HG03103 (cell line): ENCODE measurements around the gene RBMY1E.
"Not testable (repeated sequence)": the region's sequence is repeated elsewhere in the genome, so short reads cannot be mapped to it uniquely, and the experiment has no call there.

Experiments
- ATAC-seq: cut with Tn5 transposase; IDR thresholded peaks from one replicate; pipeline ENCODE4 v1.9.1; 2021; ENCODE audit warnings: low read depth; ENCODE audit not compliant: unreplicated experiment

RBMY1E gene

GRCh38 chrY:21917932-21918331, at the start of gene RBMY1E:
Gene RBMY1E, minus strand, starts transcription at chrY:21918032. Its CDS starts 1,978 bp downstream, at chrY:21916054.
- not testable (repeated sequence) for ATAC-seq

DNA sequence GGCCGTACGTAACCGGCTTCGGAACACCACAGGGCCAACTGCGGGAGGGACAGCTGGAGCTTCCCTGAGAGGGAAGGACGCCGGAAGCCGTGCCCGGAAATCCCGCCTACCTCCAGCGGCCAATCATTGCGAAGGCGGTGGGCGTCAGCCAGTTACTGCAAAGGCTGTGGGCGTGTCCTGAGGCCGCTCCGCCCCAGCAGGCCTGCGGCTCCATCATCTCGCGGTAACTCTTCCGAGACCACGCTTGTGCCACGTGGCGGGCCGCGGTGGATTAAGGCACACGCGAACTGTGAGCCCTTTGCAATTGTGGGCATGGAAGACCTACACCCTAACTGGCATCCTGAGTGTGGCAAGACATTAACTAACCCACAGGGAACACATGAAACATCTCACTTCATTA, 23.4 kb downstream of the RBMY1E start, which contains the start of gene RBMY1D:
TSS of gene RBMY1D (minus strand) at position 101 of the 400 bp plus-strand sequence. CDS start 2,013 bp downstream, outside the sequence.
- not testable (repeated sequence) for ATAC-seq

DNA sequence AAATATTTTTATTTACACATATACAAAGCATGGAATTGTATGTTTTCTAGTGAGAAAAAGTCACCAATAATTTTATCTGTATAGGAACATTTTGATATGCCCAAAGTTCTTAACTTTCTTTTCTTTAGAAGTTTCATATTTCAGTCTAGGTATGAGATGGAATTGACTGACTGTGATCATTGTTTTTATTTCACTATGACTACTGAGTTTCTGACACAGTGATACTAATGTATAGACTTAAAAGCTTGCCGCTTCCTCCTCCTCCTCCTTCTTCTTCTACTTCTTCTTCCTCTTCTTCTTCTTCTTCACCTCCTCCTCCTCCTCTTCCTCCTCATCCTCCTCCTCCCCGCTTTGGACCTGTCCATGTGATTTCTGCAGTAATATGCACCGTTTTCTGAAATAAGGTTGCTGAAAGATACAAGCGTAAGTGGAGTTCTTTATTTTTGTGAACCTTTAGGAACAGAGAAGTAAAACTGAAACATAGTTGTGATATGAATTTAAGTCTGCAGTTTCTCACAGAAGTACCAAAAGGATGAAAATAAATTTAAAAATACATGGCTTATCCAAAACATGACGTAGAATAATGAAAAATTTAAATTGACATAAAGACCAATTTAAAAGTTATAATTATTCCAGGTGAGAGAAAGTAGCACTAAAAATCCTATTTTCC, 48.3 kb downstream of the RBMY1E start:
- ATAC-seq, result peak; percentile 73
